K562 (cell line): ENCODE data around the gene PTAR1. TPM values are rescaled to one million over a fixed set of nuclear protein-coding genes. Genes with fewer than 3 reads are reported as not detected.

Experiments used
- CBX8 ChIP-seq: fragments of 200-600 bp; sonication (generic); IDR thresholded peaks from 2 replicates; pipeline ENCODE4 v1.6.1; 2012; ENCODE audit warnings: borderline replicate concordance, mixed run types, low read depth, mild to moderate bottlenecking, moderate library complexity, mixed read lengths, low read length, control low read depth, inconsistent platforms; ENCODE audit not compliant: poor library complexity, severe bottlenecking; ENCODE audit errors: extremely low read depth
- CHD7 ChIP-seq: fragments of 200-600 bp; sonication (generic); IDR thresholded peaks from one replicate; pipeline ENCODE4 v1.6.1; 2012; ENCODE audit warnings: mild to moderate bottlenecking, low read depth, low read length, inconsistent platforms
- MCM2 ChIP-seq: fragments of 450-650 bp; IDR thresholded peaks from 2 replicates; pipeline ENCODE4 v1.6.1; 2017; ENCODE audit warnings: low read depth, mild to moderate bottlenecking
- MEF2A ChIP-seq: IDR thresholded peaks from 2 replicates; pipeline ENCODE4 v1.6.1; 2011; ENCODE audit warnings: low read depth, mild to moderate bottlenecking, low read length, moderate library complexity; ENCODE audit not compliant: control insufficient read depth
- NR2C1 ChIP-seq, 2 experiments: fragments of 450-650 bp; IDR thresholded peaks; 2 replicates each; pipeline ENCODE4 v1.6.1; 2017; ENCODE audit warnings: mild to moderate bottlenecking in 2 of 2, antibody characterized with exemption in 1 of 2, inconsistent platforms in 1 of 2, missing compliant biosample characterization in 1 of 2, missing genetic modification characterization in 1 of 2
- NR2C2 ChIP-seq, 2 experiments: fragments of 200-800 bp in 1 of 2; sonication (Bioruptor generic) in 1 of 2; sonication (generic) in 1 of 2; formaldehyde crosslinking in 1 of 2; IDR thresholded peaks; 2 replicates each; pipeline versions ENCODE4 v1.6.1 to v1.8.0; 2016 to 2022; ENCODE audit warnings: mild to moderate bottlenecking in 1 of 2, missing compliant biosample characterization in 1 of 2, missing genetic modification characterization in 1 of 2, missing genetic modification reagents in 1 of 2
- TFAM ChIP-seq: fragments of 250-450 bp; sonication (Bioruptor Pico); conservative IDR thresholded peaks from 2 replicates; pipeline ENCODE4 v1.5.0; 2021; ENCODE audit warnings: mild to moderate bottlenecking, moderate library complexity
- ZKSCAN1 ChIP-seq: fragments of 150-350 bp; IDR thresholded peaks from 2 replicates; pipeline ENCODE4 v1.6.1; 2016; ENCODE audit warnings: low read depth, low read length
- ZNF584 ChIP-seq: fragments of 200-800 bp; sonication (Bioruptor generic); IDR thresholded peaks from 2 replicates; pipeline ENCODE4 v1.6.1; 2016; ENCODE audit warnings: low read depth, mild to moderate bottlenecking, missing genetic modification characterization, missing compliant biosample characterization
- polyA plus RNA-seq, 8 experiments: library from polyadenylated mRNA; depleted of rRNA in 4 of 8; stranded (reverse) in 5 of 8; unstranded in 3 of 8; fragments of >200 nt; fragmentation: Nextera tagmentation in 2 of 8; fragmentation: Illumina TruSeq in 1 of 8; extraction: Ambion mirVana in 2 of 8; extraction: Trizol in 1 of 8; gene quantifications; 2 replicates each; pipeline versions ENCODE4 v1.2.1 to v1.2.3, GENCODE V29; 2011 to 2014; ENCODE audit warnings: inconsistent platforms in 1 of 8, missing spikeins in 1 of 8
- total RNA-seq, 7 experiments: library from RNA; depleted of rRNA in 6 of 7; stranded (reverse); fragments of >200 nt in 6 of 7; fragmentation: Illumina TruSeq in 2 of 7; extraction: Trizol in 2 of 7; gene quantifications; 2 replicates each; pipeline versions ENCODE4 v1.2.1 to v1.2.3, GENCODE V29; 2011 to 2021; ENCODE audit warnings: low replicate concordance in 1 of 7

PTAR1 gene
- total and polyA plus RNA-seq, 9 of the 15 experiments (the other 6 are each of a cell fraction or from before 2014, with no cell fraction given): 10.1 to 48.0 (median 28.0) TPM

GRCh38 chr9:69731348-69731747 is 28.5 kb downstream of the PTAR1 start (continued):
- TF ChIP-seq CHD7 (no peak), CBX8 (no peak), TFAM (CRISPR knock-in tag) (no peak), MCM2 (no peak), NR2C2 (CRISPR knock-in tag; IDR thresholded peaks at IDR 0.05) (no peak), NR2C2 (tag; IDR thresholded peaks at IDR 0.05) (no peak), NR2C1 (IDR thresholded peaks at IDR 0.05) (no peak), NR2C1 (tag; IDR thresholded peaks at IDR 0.05) (no peak), MEF2A (no peak), ZNF584 (CRISPR knock-in tag) (no peak), ZKSCAN1 (no peak)
